Esophagus muscularis mucosa (tissue), 4 donors: ENCODE results near the gene LSM2. TPM values are rescaled to one million over a fixed set of nuclear protein-coding genes. Genes with fewer than 3 reads are reported as not detected.

Experiments used
- DNase-seq: peaks from one replicate; pipeline ENCODE4 v3.0.0-alpha.2; 2017; ENCODE audit errors: extremely low spot score
- H3K27ac ChIP-seq, 4 donors: fragments of 200-600 bp; sonication (generic); replicated peaks in 1 of 4; 1 replicate in 3 of 4; 2 replicates in 1 of 4; pipeline ENCODE4 v1.5.1; 2016 to 2019; ENCODE audit warnings: mild to moderate bottlenecking in 1 of 4
- H3K27me3 ChIP-seq, 4 donors: fragments of 200-600 bp; sonication (generic); one replicate each; pipeline versions ENCODE4 v1.5.1 to v1.6.0; 2016 to 2019
- H3K36me3 ChIP-seq, 4 donors: fragments of 200-600 bp; sonication (generic); one replicate each; pipeline ENCODE4 v1.5.1; 2016 to 2019
- H3K4me1 ChIP-seq, 4 donors: fragments of 200-600 bp; sonication (generic); one replicate each; pipeline ENCODE4 v1.5.1; 2016 to 2019
- H3K4me3 ChIP-seq, 4 donors: fragments of 200-600 bp; sonication (generic); 1 replicate in 2 of 4; 2 replicates in 2 of 4; pipeline ENCODE4 v1.5.1; 2016 to 2019; ENCODE audit warnings: mild to moderate bottlenecking in 4 of 4, moderate library complexity in 1 of 4
- H3K9me3 ChIP-seq, 4 donors: fragments of 200-600 bp; sonication (generic); 1 replicate in 3 of 4; 2 replicates in 1 of 4; pipeline ENCODE4 v1.5.1; 2016 to 2019
- CTCF ChIP-seq, 3 experiments: fragments of 200-600 bp in 2 of 3; fragments of 450-650 bp in 1 of 3; sonication (generic) in 2 of 3; IDR thresholded peaks; one replicate each; pipeline ENCODE4 v1.5.1; 2017 to 2019; ENCODE audit warnings: antibody characterized with exemption in 3 of 3, mild to moderate bottlenecking in 2 of 3, moderate library complexity in 1 of 3
- EP300 ChIP-seq: sonication (generic); formaldehyde crosslinking; IDR thresholded peaks from one replicate; pipeline ENCODE4 v1.6.1; 2017; ENCODE audit warnings: antibody characterized with exemption
- POLR2A ChIP-seq: fragments of 450-650 bp; IDR thresholded peaks from one replicate; pipeline ENCODE4 v1.6.1; 2017; ENCODE audit warnings: antibody characterized with exemption, moderate library complexity, mild to moderate bottlenecking, low read depth
- POLR2AphosphoS5 ChIP-seq, 2 donors: sonication (generic); formaldehyde crosslinking; IDR thresholded peaks; one replicate each; pipeline ENCODE4 v1.6.1; 2017; ENCODE audit warnings: antibody characterized with exemption in 2 of 2
- WGBS: methylation state at CpG from one replicate; pipeline ENCODE4 v1.1.5; 2018; 5-methylcytosine and 5-hydroxymethylcytosine counted together
- intact Hi-C: fragments of 100-400 bp; cut with DNase I; formaldehyde crosslinking; loops from one replicate; pipeline ENCODE4 v1.15.1; 2023
- small RNA-seq, 3 donors: library from RNA; depleted of rRNA; stranded (forward); fragments of <200 nt; gene quantifications; one replicate each; pipeline ENCODE3, GENCODE V24; 2016
- total RNA-seq, 4 donors: library from RNA; depleted of rRNA; stranded (reverse); fragments of >200 nt; gene quantifications; one replicate each; pipeline versions ENCODE4 v1.1.0 to v1.2.1, GENCODE V29; 2016

LSM2 gene
- total RNA-seq, 4 donors from 2014 or later: 24.2 to 41.5 (median 32.9) TPM

DNA sequence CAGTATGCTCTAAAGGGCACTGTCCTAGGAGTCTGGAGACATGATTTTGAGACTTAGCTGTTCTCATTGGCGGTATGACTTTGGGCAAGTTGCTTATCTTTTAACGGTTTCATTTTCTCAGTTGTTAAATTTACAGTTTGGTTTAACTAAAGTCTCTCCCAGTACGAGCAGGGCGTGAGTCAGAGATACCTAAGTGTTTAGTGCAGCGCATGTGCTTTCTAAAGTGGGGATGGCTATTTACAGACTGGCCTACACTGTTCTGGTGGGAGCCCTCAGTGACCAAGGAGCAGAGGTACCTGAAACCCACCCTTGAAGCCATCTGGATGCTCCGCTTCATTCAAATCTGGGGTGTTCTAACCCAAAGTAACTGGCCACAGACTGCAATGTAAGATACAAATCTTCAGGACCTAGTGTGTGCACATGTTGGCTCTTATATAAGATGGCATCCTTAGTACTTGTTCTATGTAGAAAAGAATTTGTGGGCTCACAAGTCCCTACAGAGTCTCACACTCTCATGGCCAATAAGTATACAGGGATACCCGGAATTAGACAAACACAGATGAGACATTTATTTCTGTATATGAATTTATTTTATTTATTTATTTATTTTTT lies 56.2 kb downstream of the LSM2 start:
- no peak for DNase-seq
- intact Hi-C loops: no loop called here

DNA sequence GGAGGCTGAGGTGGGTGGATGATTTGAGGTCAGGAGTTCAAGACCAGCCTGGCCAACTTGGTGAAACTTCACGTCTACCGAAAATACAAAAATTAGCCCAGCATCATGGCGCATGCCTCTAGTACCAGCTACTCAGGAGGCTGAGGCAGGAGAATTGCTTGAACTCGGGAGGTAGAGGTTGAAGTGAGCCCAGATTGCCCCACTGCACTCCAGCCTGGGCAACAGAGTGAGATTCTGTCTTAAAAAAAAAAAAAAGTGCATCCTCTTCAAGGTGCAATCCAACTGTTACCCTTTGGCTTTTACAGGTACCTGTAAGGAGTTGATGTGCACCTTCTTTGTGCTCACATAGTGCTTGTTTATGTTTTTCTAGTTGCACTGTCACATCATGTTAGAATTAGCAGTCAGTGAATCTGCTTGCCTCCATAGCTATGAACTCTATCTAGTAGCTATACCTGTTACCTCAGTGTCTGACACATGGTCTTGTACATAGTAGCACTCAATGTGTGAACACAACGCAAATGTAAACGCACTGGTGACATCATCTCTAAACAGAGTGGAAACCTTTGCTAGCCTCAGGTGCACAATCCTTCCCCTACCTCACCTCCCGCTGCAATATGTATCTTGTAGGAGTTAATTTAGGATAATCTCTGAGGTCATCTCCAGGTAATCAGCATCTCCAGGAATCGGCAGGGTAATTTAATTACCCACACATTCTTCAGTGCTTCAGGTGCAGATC lies 57.3 kb downstream of the LSM2 start:
- no peak overlapping the region for H3K4me3 ChIP-seq
- DNase-seq: no peak
- no peaks in the 10 kb centered on the region for H3K9me3 ChIP-seq
- no peak overlapping the region for H3K27ac ChIP-seq
- TF ChIP-seq EP300: no peak
- no peak for TF ChIP-seq CTCF (IDR thresholded peaks at IDR 0.05)
- TF ChIP-seq POLR2AphosphoS5 (IDR thresholded peaks at IDR 0.05): no peak
- TF ChIP-seq POLR2A: no peak
- 92% methylated on average over 8 of the region's 8 CpGs for WGBS
- no peaks in the 10 kb centered on the region for H3K36me3 ChIP-seq
- intact Hi-C loops: no loop called here
- peaks cover 0 to 18% (median 10%) of the 10 kb centered on the region in 4 donors for H3K4me1 ChIP-seq
- H3K27me3 ChIP-seq: no peaks in the 10 kb centered on the region

More for the DNA sequence above, 56.2 kb downstream of the LSM2 start:
- H3K9me3 ChIP-seq: no peaks in the 10 kb centered on the region
- peaks cover 0 to 18% (median 10%) of the 10 kb centered on the region in 4 donors for H3K4me1 ChIP-seq
- H3K27me3 ChIP-seq: no peaks in the 10 kb centered on the region
- TF ChIP-seq CTCF (IDR thresholded peaks at IDR 0.05) (no peak), EP300 (no peak), POLR2AphosphoS5 (IDR thresholded peaks at IDR 0.05) (no peak), POLR2A (no peak)
- H3K4me3 ChIP-seq: no peak overlapping the region
- 84% methylated on average over 7 of the region's 7 CpGs for WGBS
- H3K36me3 ChIP-seq: no peaks in the 10 kb centered on the region
- no peak overlapping the region for H3K27ac ChIP-seq

Small RNA genes lying within 50 kb of the gene (small RNA-seq; reads per million reads assigned to genes)
- gene MSH5-SAPCD1 (0 reads per million in 3 donors), gene RF00019 (0 reads per million in 3 donors), gene RNU6-850P (0 reads per million in 3 donors), gene SAPCD1 (0 reads per million in 3 donors), gene SNORD48 (331 to 1,346 (median 343) reads per million in 3 donors), gene SNORD52 (0 reads per million in 3 donors)

Other genes starting within 250 kb of the LSM2 start
- not detected for gene LTA, start 234.7 kb downstream of the LSM2 start, total RNA-seq
- gene TNF, start 231.4 kb downstream of the LSM2 start, total RNA-seq: 1 to 10 TPM in 1 of 4 donors, under 1 TPM in 1, not detected in 2; 0.17 to 1.5 TPM
- 1 to 10 TPM in 1 of 4 donors, under 1 TPM in 1, not detected in 2; 0.57 to 1.5 TPM for gene LTB, start 224.5 kb downstream of the LSM2 start, total RNA-seq
- gene LST1, start 220.7 kb downstream of the LSM2 start, total RNA-seq: 1 to 10 TPM; 1.9 to 9.3 (median 6.8) TPM
- gene NCR3, start 214.0 kb downstream of the LSM2 start, total RNA-seq: not detected
- 10 to 100 TPM in 3 of 4 donors, 1 to 10 TPM in 1; 9.4 to 41.9 (median 14.4) TPM for gene AIF1, start 191.7 kb downstream of the LSM2 start, total RNA-seq
- 100 to 1,000 TPM in 2 of 4 donors, 10 to 100 TPM in 2; 68.8 to 138 (median 89.2) TPM for gene PRRC2A, start 186.3 kb downstream of the LSM2 start, total RNA-seq
- 100 to 1,000 TPM; 173 to 283 (median 217) TPM for gene BAG6, start 154.3 kb downstream of the LSM2 start, total RNA-seq
- gene APOM, start 151.1 kb downstream of the LSM2 start, total RNA-seq: 1 to 10 TPM; 1.5 to 3.3 (median 2.0) TPM
- 10 to 100 TPM; 24.5 to 39.6 (median 34.0) TPM for gene C6orf47, start 146.2 kb downstream of the LSM2 start, total RNA-seq
- gene GPANK1, start 142.0 kb downstream of the LSM2 start, total RNA-seq: 10 to 100 TPM; 15.8 to 21.0 (median 19.4) TPM
- gene CSNK2B, start 140.9 kb downstream of the LSM2 start, total RNA-seq: 100 to 1,000 TPM; 132 to 188 (median 153) TPM
- 1 to 10 TPM; 2.9 to 4.0 (median 3.2) TPM for gene LY6G5B, start 137.0 kb downstream of the LSM2 start, total RNA-seq
- gene LY6G5C, start 125.9 kb downstream of the LSM2 start, total RNA-seq: 1 to 10 TPM in 2 of 4 donors, not detected in 2; 2.0 to 2.9 TPM
- 10 to 100 TPM; 44.9 to 57.9 (median 52.8) TPM for gene ABHD16A, start 103.6 kb downstream of the LSM2 start, total RNA-seq
- gene LY6G6F, start 100.1 kb downstream of the LSM2 start, total RNA-seq: not detected
- not detected for gene LY6G6D, start 91.6 kb downstream of the LSM2 start, total RNA-seq
- gene LY6G6C, start 85.2 kb downstream of the LSM2 start, total RNA-seq: not detected
- not detected for gene MPIG6B, start 83.6 kb downstream of the LSM2 start, total RNA-seq
- gene DDAH2, start 77.7 kb downstream of the LSM2 start, total RNA-seq: 100 to 1,000 TPM in 2 of 4 donors, 10 to 100 TPM in 2; 78.1 to 119 (median 100) TPM
- gene CLIC1, start 70.4 kb downstream of the LSM2 start, total RNA-seq: 100 to 1,000 TPM; 208 to 379 (median 290) TPM
- 1 to 10 TPM; 4.0 to 6.4 (median 4.5) TPM for gene MSH5, start 67.0 kb downstream of the LSM2 start, total RNA-seq
- gene SAPCD1, start 44.3 kb downstream of the LSM2 start, total RNA-seq: under 1 TPM in 1 of 4 donors, not detected in 3; 0.83 TPM
- gene VWA7, start 29.6 kb downstream of the LSM2 start, total RNA-seq: under 1 TPM in 3 of 4 donors, not detected in 1; 0.40 to 0.50 (median 0.45) TPM
- 10 to 100 TPM; 25.0 to 53.2 (median 34.8) TPM for gene VARS1, start 11.2 kb downstream of the LSM2 start, total RNA-seq
- gene HSPA1L, start 8.3 kb upstream of the LSM2 start, total RNA-seq: 1 to 10 TPM; 1.2 to 3.7 (median 2.6) TPM
- 100 to 1,000 TPM; 235 to 451 (median 370) TPM for gene HSPA1A, start 8.6 kb upstream of the LSM2 start, total RNA-seq
- gene HSPA1B, start 20.8 kb upstream of the LSM2 start, total RNA-seq: 100 to 1,000 TPM; 120 to 315 (median 274) TPM
- gene NEU1, start 55.9 kb upstream of the LSM2 start, total RNA-seq: 10 to 100 TPM; 24.9 to 39.6 (median 34.9) TPM
- gene SLC44A4, start 72.0 kb upstream of the LSM2 start, total RNA-seq: under 1 TPM in 2 of 4 donors, not detected in 2; 0.19 to 0.80 TPM
- gene EHMT2, start 90.7 kb upstream of the LSM2 start, total RNA-seq: 10 to 100 TPM; 25.7 to 48.4 (median 38.1) TPM
- 1 to 10 TPM in 3 of 4 donors, under 1 TPM in 1; 0.66 to 2.5 (median 1.6) TPM for gene ZBTB12, start 95.1 kb upstream of the LSM2 start, total RNA-seq
- gene C2, start 120.8 kb upstream of the LSM2 start, total RNA-seq: 10 to 100 TPM in 3 of 4 donors, 1 to 10 TPM in 1; 10.0 to 15.4 (median 12.6) TPM
- 10 to 100 TPM; 11.6 to 28.7 (median 12.7) TPM for gene CFB, start 139.1 kb upstream of the LSM2 start, total RNA-seq
- gene NELFE, start 152.0 kb upstream of the LSM2 start, total RNA-seq: 10 to 100 TPM; 79.3 to 81.7 (median 81.1) TPM
- gene SKIC2, start 152.2 kb upstream of the LSM2 start, total RNA-seq: 10 to 100 TPM; 23.3 to 33.2 (median 28.5) TPM
- gene DXO, start 165.2 kb upstream of the LSM2 start, total RNA-seq: 10 to 100 TPM; 12.9 to 18.4 (median 15.9) TPM
- 100 to 1,000 TPM in 2 of 4 donors, 10 to 100 TPM in 2; 31.6 to 187 (median 98.2) TPM for gene C4A, start 175.1 kb upstream of the LSM2 start, total RNA-seq
- 100 to 1,000 TPM in 1 of 4 donors, 10 to 100 TPM in 3; 45.3 to 203 (median 75.8) TPM for gene C4B, start 207.8 kb upstream of the LSM2 start, total RNA-seq
- gene CYP21A2, start 231.4 kb upstream of the LSM2 start, total RNA-seq: 1 to 10 TPM in 3 of 4 donors, under 1 TPM in 1; 0.33 to 3.7 (median 1.9) TPM